ENCODE results near the gene ST8SIA4.

- TF ChIP-seq CTCF (conservative IDR thresholded peaks at IDR 0.05 in 1 of 2, IDR thresholded peaks at IDR 0.05 in 1 of 2; ENCODE audit: extremely low read depth in 1 of 2, insufficient read depth in 1 of 2, low read depth in 1 of 2, low read length in 2 of 2), result no peak
- no peak for TF ChIP-seq EZH2 (IDR thresholded peaks at IDR 0.05; ENCODE audit: borderline replicate concordance, low read length)
These were observed 122.7 kb downstream of the ST8SIA4 start for GRCh38 chr5:100780376-100780870.
